Subcutaneous adipose tissue (tissue), 4 donors: ENCODE measurements around the gene NUDT6. TPM values are rescaled to one million over a fixed set of nuclear protein-coding genes. Genes with fewer than 3 reads are reported as not detected.

ENCODE experiments used
- total RNA-seq, 4 donors: library from RNA; depleted of rRNA; stranded (reverse); fragments of >200 nt; gene quantifications; one replicate each; pipeline ENCODE4 v1.1.0, GENCODE V29; 2016
- TF ChIP-seq, protein P1 (sequence below): fragments of 450-650 bp; IDR thresholded peaks from one replicate; pipeline ENCODE4 v1.5.1; 2016; ENCODE audit warnings: low read depth, mild to moderate bottlenecking, control low read depth, antibody characterized with exemption, moderate library complexity

Gene NUDT6
- total RNA-seq, 4 donors from 2014 or later: 6.0 to 9.2 (median 7.7) TPM

DNA sequence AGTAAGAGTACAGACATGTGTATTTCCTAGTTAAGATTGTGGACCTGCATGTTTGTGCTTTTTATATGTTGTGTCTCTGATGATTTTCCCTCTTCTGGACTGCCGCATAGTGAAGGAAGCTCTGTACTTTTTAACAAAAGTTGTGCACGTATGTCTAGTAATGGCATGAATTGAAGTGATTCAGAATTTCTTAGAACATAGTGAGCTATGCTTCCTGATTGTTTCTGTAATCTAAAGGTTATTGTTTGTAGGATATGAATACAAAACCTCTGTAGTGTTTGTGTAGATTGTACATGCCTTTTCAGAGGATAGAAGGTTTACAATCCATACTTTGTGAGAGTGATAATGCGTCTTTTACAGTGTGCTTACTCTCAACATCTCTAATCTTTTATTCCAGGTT lies 37.0 kb upstream of the NUDT6 start:
- TF ChIP-seq, protein P1, sequence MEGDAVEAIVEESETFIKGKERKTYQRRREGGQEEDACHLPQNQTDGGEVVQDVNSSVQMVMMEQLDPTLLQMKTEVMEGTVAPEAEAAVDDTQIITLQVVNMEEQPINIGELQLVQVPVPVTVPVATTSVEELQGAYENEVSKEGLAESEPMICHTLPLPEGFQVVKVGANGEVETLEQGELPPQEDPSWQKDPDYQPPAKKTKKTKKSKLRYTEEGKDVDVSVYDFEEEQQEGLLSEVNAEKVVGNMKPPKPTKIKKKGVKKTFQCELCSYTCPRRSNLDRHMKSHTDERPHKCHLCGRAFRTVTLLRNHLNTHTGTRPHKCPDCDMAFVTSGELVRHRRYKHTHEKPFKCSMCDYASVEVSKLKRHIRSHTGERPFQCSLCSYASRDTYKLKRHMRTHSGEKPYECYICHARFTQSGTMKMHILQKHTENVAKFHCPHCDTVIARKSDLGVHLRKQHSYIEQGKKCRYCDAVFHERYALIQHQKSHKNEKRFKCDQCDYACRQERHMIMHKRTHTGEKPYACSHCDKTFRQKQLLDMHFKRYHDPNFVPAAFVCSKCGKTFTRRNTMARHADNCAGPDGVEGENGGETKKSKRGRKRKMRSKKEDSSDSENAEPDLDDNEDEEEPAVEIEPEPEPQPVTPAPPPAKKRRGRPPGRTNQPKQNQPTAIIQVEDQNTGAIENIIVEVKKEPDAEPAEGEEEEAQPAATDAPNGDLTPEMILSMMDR: no peak

GRCh38 chr4:122958505-122958904 lies 36.1 kb upstream of the NUDT6 start:
- TF ChIP-seq, protein P1: no peak

DNA sequence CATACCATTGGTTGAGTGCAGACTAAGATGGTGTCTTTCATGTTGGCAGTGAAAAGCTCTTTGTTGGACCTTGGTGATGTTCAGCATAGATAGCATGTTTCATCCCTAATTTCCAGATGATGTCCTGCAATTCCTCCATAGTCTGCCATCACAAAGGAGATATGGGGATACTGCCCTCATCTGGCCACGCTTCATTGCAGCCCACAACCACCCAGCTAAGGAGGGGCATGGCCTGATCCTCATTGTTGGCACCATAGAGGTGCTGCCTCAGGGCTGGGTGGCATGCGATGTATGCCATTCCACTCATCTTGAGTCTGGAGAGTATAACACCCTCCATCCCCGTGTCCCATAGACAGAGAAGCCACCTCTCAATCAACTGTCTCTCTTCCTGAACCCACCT lies 31.5 kb upstream of the NUDT6 start:
- TF ChIP-seq, protein P1: no peak

DNA sequence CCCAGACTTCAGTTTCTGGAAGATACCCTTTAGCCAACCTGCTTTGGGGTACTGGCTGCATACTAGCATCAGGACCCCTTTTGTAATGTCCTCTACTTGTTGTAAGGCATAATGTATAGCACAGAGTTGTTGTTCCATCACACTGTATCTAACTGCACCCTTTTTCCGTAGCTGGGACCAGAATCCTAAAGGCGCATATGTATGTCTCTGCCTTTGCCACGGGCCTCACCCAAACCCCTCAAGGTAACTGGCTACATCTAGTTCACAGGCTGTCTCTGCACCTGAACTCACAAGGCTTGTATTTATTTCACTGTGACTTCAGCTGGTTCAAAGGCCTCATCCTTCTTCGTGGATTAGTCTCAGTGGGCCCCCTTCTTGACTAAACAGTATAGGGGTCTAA lies 29.6 kb upstream of the NUDT6 start:
- TF ChIP-seq, protein P1: no peak

- TF ChIP-seq, protein P1: no peak
These were observed 26.3 kb upstream of the NUDT6 start for GRCh38 chr4:122948671-122949070.

DNA sequence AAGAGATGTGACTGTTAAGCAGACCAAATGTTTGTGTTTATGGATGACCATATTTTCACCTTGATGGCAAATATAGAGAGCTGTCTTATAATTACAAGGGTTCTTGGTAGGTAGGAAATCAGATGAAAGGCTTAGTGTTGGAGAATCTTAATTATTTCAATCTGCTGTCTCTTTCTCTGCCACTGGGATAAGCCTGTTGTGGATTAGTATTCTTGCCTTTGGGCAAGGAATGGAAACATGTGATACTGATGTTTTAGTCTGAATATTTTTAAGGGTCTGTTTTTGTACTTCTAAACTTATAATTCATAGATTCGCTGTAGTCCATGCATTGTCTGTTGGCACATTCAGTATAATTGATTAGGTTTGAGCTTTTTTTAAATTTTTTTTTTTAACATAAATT lies 23.7 kb upstream of the NUDT6 start:
- TF ChIP-seq, protein P1: no peak

DNA sequence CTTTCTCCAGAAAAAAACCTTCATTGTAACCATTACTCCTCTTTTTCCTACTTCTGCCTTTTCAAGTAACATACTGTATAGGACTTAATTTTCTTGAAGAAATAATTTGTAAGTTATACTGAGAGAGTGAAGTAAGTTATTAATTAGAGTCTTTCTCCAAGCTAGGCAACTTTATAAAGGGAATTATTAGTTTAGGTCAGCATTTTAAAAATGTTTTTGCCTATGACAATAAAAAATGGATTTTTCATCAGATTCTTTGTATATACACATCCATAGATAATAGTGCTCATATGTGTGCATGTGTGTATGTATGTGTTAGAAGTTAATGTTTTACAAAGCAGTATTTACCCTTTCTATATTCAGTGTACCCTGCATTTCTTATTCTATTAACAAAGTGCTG lies 10.4 kb upstream of the NUDT6 start:
- TF ChIP-seq, protein P1: no peak
